Neural progenitor cell (in vitro differentiated cells): Measurements from ENCODE around the gene MORN1.

ENCODE experiments used
- CTCF ChIP-seq: fragments of 200-600 bp; sonication (generic); IDR thresholded peaks from 2 replicates; pipeline ENCODE4 v1.5.1; 2017; ENCODE audit warnings: antibody characterized with exemption, mild to moderate bottlenecking
- EZH2 ChIP-seq: fragments of 200-600 bp; sonication (generic); IDR thresholded peaks from 2 replicates; pipeline ENCODE4 v1.6.1; 2017; ENCODE audit warnings: antibody characterized with exemption, mild to moderate bottlenecking, moderate library complexity
- EZH2phosphoT487 ChIP-seq: fragments of 200-600 bp; sonication (generic); IDR thresholded peaks from 2 replicates; pipeline ENCODE4 v1.6.1; 2017; ENCODE audit warnings: antibody characterized with exemption

GRCh38 chr1:2408859-2409276 lies 17.5 kb upstream of the MORN1 start:
- TF ChIP-seq CTCF (no peak), EZH2phosphoT487 (no peak), EZH2 (no peak)
